HepG2 (cell line): ENCODE results near the gene OFD1. TPM values are rescaled to one million over a fixed set of nuclear protein-coding genes. Genes with fewer than 3 reads are reported as not detected.

Experiments used
- ATAC-seq: fragments of 200-7000 bp; cut with Tn5 transposase; 3 replicates; pipeline ENCODE4 v1.9.1; 2020; ENCODE audit warnings: mild to moderate bottlenecking, moderate library complexity
- BruUV-seq: library from RNA; stranded (reverse); fragments of 400-500 nt; replicated peaks from 2 replicates; lab custom pipeline; 2021; lab: Mats Ljungman, UMichigan
- CTCF ChIA-PET: fragments of 300-600 bp; formaldehyde crosslinking; extraction: SDS; loops from one replicate; lab custom pipeline; 2021; ENCODE audit warnings: low total read pairs, inconsistent platforms, low intra/inter-chr PET ratio; lab: Yijun Ruan, JAX
- POLR2A ChIA-PET: fragments of 350-600 bp; sonication (Branson Sonifier 250); formaldehyde crosslinking; loops from one replicate; lab custom pipeline; 2020; ENCODE audit warnings: antibody characterized with exemption, inconsistent platforms; lab: Yijun Ruan, JAX
- DNase-seq: peaks from one replicate; pipeline ENCODE4 v3.0.0-alpha.2; 2015; ENCODE audit warnings: low spot score
- FAIRE-seq: peaks from 3 replicates; lab custom pipeline; 2011; peaks lifted over from hg19 to GRCh38; lab: Jason Lieb, UNC
- H2AFZ ChIP-seq: one replicate; pipeline ENCODE4 v1.6.1; 2011; ENCODE audit warnings: low read length, inconsistent platforms
- H3K27ac ChIP-seq: fragments of 300-600 bp; 3 replicates; pipeline ENCODE4 v1.8.0; 2011; ENCODE audit warnings: mixed run types, mild to moderate bottlenecking, mixed read lengths, low read length, inconsistent platforms; ENCODE audit not compliant: insufficient read depth; ENCODE audit errors: extremely low read length
- H3K27me3 ChIP-seq, 2 experiments: fragments of 200-600 bp in 1 of 2; 2 replicates in 1 of 2; 3 replicates in 1 of 2; pipeline versions ENCODE4 v1.6.0 to v1.8.0; 2011; ENCODE audit warnings: low read length in 2 of 2, mild to moderate bottlenecking in 2 of 2, moderate library complexity in 2 of 2, inconsistent platforms in 1 of 2; ENCODE audit not compliant: insufficient read depth in 2 of 2, control insufficient read depth in 1 of 2
- H3K36me3 ChIP-seq, 2 experiments: fragments of 200-600 bp in 1 of 2; replicated peaks in 1 of 2; 2 replicates in 1 of 2; 3 replicates in 1 of 2; pipeline versions ENCODE4 v1.5.1 to v1.8.0; 2011; ENCODE audit warnings: low read length in 2 of 2, inconsistent platforms in 1 of 2; ENCODE audit not compliant: insufficient read depth in 2 of 2, control insufficient read depth in 1 of 2
- H3K4me1 ChIP-seq: 2 replicates; pipeline ENCODE4 v1.5.1; 2012; ENCODE audit warnings: low read length, inconsistent platforms; ENCODE audit not compliant: insufficient read depth
- H3K4me2 ChIP-seq: 2 replicates; pipeline ENCODE4 v1.6.0; 2011; ENCODE audit warnings: low read depth, low read length, inconsistent platforms
- H3K4me3 ChIP-seq, 3 experiments: fragments of 200-600 bp in 1 of 3; sonication (generic), shearing (Covaris generic) in 1 of 3; replicated peaks in 1 of 3; 2 replicates each; pipeline ENCODE4 v1.5.1; 2011 to 2016; ENCODE audit warnings: low read length in 3 of 3, inconsistent platforms in 2 of 3, low read depth in 2 of 3, mild to moderate bottlenecking in 2 of 3, control low read depth in 1 of 3, mixed read lengths in 1 of 3; ENCODE audit not compliant: insufficient read depth in 1 of 3
- H3K79me2 ChIP-seq: one replicate; pipeline ENCODE4 v1.6.1; 2011; ENCODE audit warnings: low read length, inconsistent platforms; ENCODE audit not compliant: insufficient read depth
- H3K9ac ChIP-seq: 2 replicates; pipeline ENCODE4 v1.6.0; 2011; ENCODE audit warnings: mild to moderate bottlenecking, low read depth, low read length, inconsistent platforms; ENCODE audit not compliant: insufficient read depth
- H3K9me3 ChIP-seq: 2 replicates; pipeline ENCODE4 v1.5.1; 2012; ENCODE audit warnings: mild to moderate bottlenecking, low read length
- H4K20me1 ChIP-seq: 2 replicates; pipeline ENCODE4 v1.6.0; 2011; ENCODE audit warnings: inconsistent platforms, mild to moderate bottlenecking, low read length, moderate library complexity; ENCODE audit not compliant: insufficient read depth
- FOXK1 ChIP-seq: sonication (generic); formaldehyde crosslinking; IDR thresholded peaks from 2 replicates; pipeline ENCODE4 v1.4.0; 2020; ENCODE audit warnings: low read depth, missing genetic modification reagents, borderline replicate concordance
- FOXP1 ChIP-seq, 2 experiments: fragments of 450-650 bp in 1 of 2; IDR thresholded peaks; 2 replicates each; pipeline ENCODE4 v1.6.1; 2017 to 2018; ENCODE audit warnings: antibody characterized with exemption in 1 of 2
- HDAC6 ChIP-seq: fragments of 200-600 bp; sonication (generic); IDR thresholded peaks from 2 replicates; pipeline ENCODE4 v1.7.0; 2017; ENCODE audit warnings: mild to moderate bottlenecking, antibody characterized with exemption, low read length, low read depth
- KLF12 ChIP-seq: sonication (generic); formaldehyde crosslinking; IDR thresholded peaks from 2 replicates; pipeline ENCODE4 v1.4.0; 2020; ENCODE audit warnings: missing genetic modification reagents, borderline replicate concordance
- MXI1 ChIP-seq: IDR thresholded peaks from 3 replicates; pipeline ENCODE4 v1.6.1; 2012; ENCODE audit warnings: low read depth, low read length, inconsistent platforms, borderline replicate concordance
- NFYB ChIP-seq: sonication (generic); formaldehyde crosslinking; IDR thresholded peaks from 2 replicates; pipeline ENCODE4 v1.4.0; 2020; ENCODE audit warnings: missing genetic modification reagents
- NR3C1 ChIP-seq: sonication (generic); formaldehyde crosslinking; IDR thresholded peaks from 2 replicates; pipeline ENCODE4 v1.4.0; 2020; ENCODE audit warnings: missing genetic modification reagents
- RARG ChIP-seq: sonication (generic); formaldehyde crosslinking; IDR thresholded peaks from 2 replicates; pipeline ENCODE4 v1.4.0; 2020; ENCODE audit warnings: low read depth, mild to moderate bottlenecking, missing genetic modification reagents
- YY1 ChIP-seq: IDR thresholded peaks from 2 replicates; pipeline ENCODE4 v1.6.1; 2011; ENCODE audit warnings: low read length, low read depth, moderate library complexity, mild to moderate bottlenecking; ENCODE audit not compliant: insufficient read depth, insufficient replicate concordance
- ZC3H13 ChIP-seq: sonication (generic); formaldehyde crosslinking; IDR thresholded peaks from 2 replicates; pipeline ENCODE4 v1.8.1; 2023; ENCODE audit warnings: mild to moderate bottlenecking, missing genetic modification reagents, moderate library complexity
- ZFY ChIP-seq: sonication (generic); formaldehyde crosslinking; IDR thresholded peaks from 2 replicates; pipeline ENCODE4 v1.4.0; 2020; ENCODE audit warnings: missing genetic modification reagents
- ZNF264 ChIP-seq: sonication (generic); formaldehyde crosslinking; IDR thresholded peaks from 2 replicates; pipeline ENCODE4 v1.4.0; 2020; ENCODE audit warnings: missing genetic modification reagents
- WGBS: methylation state at CpG from one replicate; pipeline ENCODE4 v1.1.6; 2017; ENCODE audit warnings: low lambda C conversion rate; 5-methylcytosine and 5-hydroxymethylcytosine counted together
- in situ Hi-C: cut with HindIII; loops from 2 replicates; pipeline ENCODE4 v1.10.0; 2017; ENCODE audit warnings: low pct_unique_long_range_greater_than_20kb; ENCODE audit not compliant: extremely low pct_ligation_motif_present
- intact Hi-C: fragments of 100-400 bp; cut with micrococcal nuclease; formaldehyde crosslinking; loops from one replicate; pipeline ENCODE4 v1.10.0; 2022; ENCODE audit not compliant: unreplicated experiment
- polyA plus RNA-seq, 8 experiments: library from polyadenylated mRNA; depleted of rRNA in 3 of 8; stranded (reverse) in 7 of 8; unstranded in 1 of 8; fragments of >200 nt; fragmentation: Illumina TruSeq in 4 of 8; extraction: Trizol in 4 of 8; gene quantifications; 2 replicates each; pipeline versions ENCODE4 v1.2.1 to v1.2.3, GENCODE V29; 2011 to 2016; ENCODE audit warnings: low read depth in 4 of 8, missing spikeins in 1 of 8, mixed read lengths in 1 of 8; ENCODE audit not compliant: insufficient read depth in 1 of 8
- total RNA-seq, 5 experiments: library from RNA; depleted of rRNA; stranded (reverse); fragments of >200 nt; fragmentation: Illumina TruSeq; extraction: Trizol; gene quantifications; 2 replicates each; pipeline ENCODE4 v1.2.3, GENCODE V29; 2016; ENCODE audit warnings: low read depth in 1 of 5
- TF ChIP-seq, protein P1 (sequence below): sonication (generic); formaldehyde crosslinking; IDR thresholded peaks from 2 replicates; pipeline ENCODE4 v1.4.0; 2020; ENCODE audit warnings: low read depth, mild to moderate bottlenecking, missing genetic modification reagents
- TF ChIP-seq, protein P2 (sequence below): IDR thresholded peaks from 2 replicates; pipeline ENCODE4 v1.6.1; 2012; ENCODE audit warnings: inconsistent platforms
- TF ChIP-seq, protein P3 (sequence below): sonication (generic); formaldehyde crosslinking; IDR thresholded peaks from 2 replicates; pipeline ENCODE4 v1.8.1; 2023; ENCODE audit warnings: mild to moderate bottlenecking, inconsistent platforms, moderate library complexity, missing genetic modification reagents, borderline replicate concordance
- TF ChIP-seq, protein P4 (sequence below): IDR thresholded peaks from 2 replicates; pipeline ENCODE4 v1.6.1; 2016; ENCODE audit warnings: control low read depth
- TF ChIP-seq, protein P5 (sequence below): sonication (generic); formaldehyde crosslinking; conservative IDR thresholded peaks from 2 replicates; pipeline ENCODE4 v1.4.0; 2020; ENCODE audit warnings: missing genetic modification reagents

OFD1 gene
- total and polyA plus RNA-seq, 2 of the 13 experiments (the other 11 are each of a cell fraction or from before 2014, with no cell fraction given), result 14.9 to 16.4 TPM

DNA sequence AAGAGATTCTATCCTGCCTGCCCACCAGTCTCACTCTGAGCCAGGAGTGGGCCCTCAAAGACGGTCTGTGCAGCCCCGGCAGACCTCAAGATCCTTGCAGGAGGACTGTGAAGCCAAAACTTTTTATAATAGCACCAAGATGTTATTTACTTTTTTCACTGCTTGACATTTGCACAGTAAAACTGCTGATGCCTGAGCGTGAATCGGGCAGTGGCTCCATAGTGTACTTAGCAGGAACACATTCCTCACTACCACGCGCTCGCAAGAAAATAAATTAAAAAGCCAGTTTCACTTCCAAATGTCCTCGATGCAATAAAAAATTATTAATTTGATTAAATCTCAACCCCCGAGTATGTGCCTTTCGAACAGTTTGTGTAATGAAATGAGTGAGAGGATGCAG, 59.9 kb downstream of the OFD1 start (continued):
- no peak for TF ChIP-seq FOXP1 (IDR thresholded peaks at IDR 0.05)
- TF ChIP-seq FOXP1 (CRISPR knock-in tag; IDR thresholded peaks at IDR 0.05), result no peak
- no peak for TF ChIP-seq NR3C1
- TF ChIP-seq, protein P1, sequence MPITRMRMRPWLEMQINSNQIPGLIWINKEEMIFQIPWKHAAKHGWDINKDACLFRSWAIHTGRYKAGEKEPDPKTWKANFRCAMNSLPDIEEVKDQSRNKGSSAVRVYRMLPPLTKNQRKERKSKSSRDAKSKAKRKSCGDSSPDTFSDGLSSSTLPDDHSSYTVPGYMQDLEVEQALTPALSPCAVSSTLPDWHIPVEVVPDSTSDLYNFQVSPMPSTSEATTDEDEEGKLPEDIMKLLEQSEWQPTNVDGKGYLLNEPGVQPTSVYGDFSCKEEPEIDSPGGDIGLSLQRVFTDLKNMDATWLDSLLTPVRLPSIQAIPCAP (CRISPR knock-in tag), result no peak
- TF ChIP-seq, protein P2, sequence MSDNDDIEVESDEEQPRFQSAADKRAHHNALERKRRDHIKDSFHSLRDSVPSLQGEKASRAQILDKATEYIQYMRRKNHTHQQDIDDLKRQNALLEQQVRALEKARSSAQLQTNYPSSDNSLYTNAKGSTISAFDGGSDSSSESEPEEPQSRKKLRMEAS, result no peak
- no peak for TF ChIP-seq YY1
- no peak for TF ChIP-seq NFYB (CRISPR knock-in tag)

DNA sequence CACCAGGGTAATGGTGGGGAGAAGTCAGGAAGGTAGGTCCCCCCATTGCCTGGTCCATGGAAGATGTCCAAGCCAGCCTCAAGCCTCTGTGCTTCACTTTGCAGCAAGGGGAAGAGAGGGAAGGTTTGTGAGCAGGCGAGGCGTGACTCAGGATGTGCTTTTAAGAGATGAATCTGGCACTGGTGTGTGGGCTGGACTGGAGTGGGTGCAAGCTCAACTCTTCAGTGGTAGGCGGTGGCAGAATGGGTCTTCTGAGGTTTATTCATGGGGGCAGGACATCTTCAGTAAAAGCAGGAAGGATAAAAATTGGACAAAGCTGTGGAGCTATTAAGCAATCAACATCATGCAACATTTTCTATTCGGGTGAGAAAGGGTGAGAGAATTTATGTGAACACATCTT, 63.0 kb downstream of the OFD1 start:
- H3K4me1 ChIP-seq, result no peaks in the 10 kb centered on the region
- no peaks in the 10 kb centered on the region for H3K27me3 ChIP-seq
- DNase-seq (no peak), FAIRE-seq (no peak), ATAC-seq (no peak)
- H4K20me1 ChIP-seq, result no peaks in the 10 kb centered on the region
- H3K9ac ChIP-seq, result no peak overlapping the region
- no TSS peak for BruUV-seq
- in situ Hi-C loops, result no loop called here
- no peak overlapping the region for H3K4me3 ChIP-seq
- WGBS, result 18% methylated on average over 4 of the region's 4 CpGs
- no peak overlapping the region for H2AFZ ChIP-seq
- H3K36me3 ChIP-seq, result no peaks in the 10 kb centered on the region
- ChIA-PET CTCF (no interaction called here), POLR2A (no interaction called here)
- no peaks in the 10 kb centered on the region for H3K9me3 ChIP-seq
- intact Hi-C loops, result no loop called here
- H3K27ac ChIP-seq, result no peak overlapping the region
- H3K79me2 ChIP-seq, result no peaks in the 10 kb centered on the region
- H3K4me2 ChIP-seq, result no peak overlapping the region
- no peak for TF ChIP-seq KLF12 (CRISPR knock-in tag)
- TF ChIP-seq FOXK1 (CRISPR knock-in tag), result no peak
- TF ChIP-seq ZFY (CRISPR knock-in tag), result no peak
- no peak for TF ChIP-seq RARG (CRISPR knock-in tag)
- TF ChIP-seq ZNF264 (CRISPR knock-in tag), result no peak
- no peak for TF ChIP-seq MXI1
- TF ChIP-seq, protein P3, sequence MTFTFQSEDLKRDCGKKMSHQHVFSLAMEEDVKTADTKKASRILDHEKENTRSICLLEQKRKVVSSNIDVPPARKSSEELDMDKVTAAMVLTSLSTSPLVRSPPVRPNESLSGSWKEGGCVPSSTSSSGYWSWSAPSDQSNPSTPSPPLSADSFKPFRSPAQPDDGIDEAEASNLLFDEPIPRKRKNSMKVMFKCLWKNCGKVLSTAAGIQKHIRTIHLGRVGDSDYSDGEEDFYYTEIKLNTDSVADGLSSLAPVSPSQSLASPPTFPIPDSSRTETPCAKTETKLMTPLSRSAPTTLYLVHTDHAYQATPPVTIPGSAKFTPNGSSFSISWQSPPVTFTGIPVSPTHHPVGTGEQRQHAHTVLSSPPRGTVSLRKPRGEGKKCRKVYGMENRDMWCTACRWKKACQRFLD (CRISPR knock-in tag), result no peak
- TF ChIP-seq HDAC6, result no peak
- TF ChIP-seq, protein P4, sequence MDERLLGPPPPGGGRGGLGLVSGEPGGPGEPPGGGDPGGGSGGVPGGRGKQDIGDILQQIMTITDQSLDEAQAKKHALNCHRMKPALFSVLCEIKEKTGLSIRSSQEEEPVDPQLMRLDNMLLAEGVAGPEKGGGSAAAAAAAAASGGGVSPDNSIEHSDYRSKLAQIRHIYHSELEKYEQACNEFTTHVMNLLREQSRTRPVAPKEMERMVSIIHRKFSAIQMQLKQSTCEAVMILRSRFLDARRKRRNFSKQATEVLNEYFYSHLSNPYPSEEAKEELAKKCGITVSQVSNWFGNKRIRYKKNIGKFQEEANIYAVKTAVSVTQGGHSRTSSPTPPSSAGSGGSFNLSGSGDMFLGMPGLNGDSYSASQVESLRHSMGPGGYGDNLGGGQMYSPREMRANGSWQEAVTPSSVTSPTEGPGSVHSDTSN (CRISPR knock-in tag), result no peak
- TF ChIP-seq, protein P5, sequence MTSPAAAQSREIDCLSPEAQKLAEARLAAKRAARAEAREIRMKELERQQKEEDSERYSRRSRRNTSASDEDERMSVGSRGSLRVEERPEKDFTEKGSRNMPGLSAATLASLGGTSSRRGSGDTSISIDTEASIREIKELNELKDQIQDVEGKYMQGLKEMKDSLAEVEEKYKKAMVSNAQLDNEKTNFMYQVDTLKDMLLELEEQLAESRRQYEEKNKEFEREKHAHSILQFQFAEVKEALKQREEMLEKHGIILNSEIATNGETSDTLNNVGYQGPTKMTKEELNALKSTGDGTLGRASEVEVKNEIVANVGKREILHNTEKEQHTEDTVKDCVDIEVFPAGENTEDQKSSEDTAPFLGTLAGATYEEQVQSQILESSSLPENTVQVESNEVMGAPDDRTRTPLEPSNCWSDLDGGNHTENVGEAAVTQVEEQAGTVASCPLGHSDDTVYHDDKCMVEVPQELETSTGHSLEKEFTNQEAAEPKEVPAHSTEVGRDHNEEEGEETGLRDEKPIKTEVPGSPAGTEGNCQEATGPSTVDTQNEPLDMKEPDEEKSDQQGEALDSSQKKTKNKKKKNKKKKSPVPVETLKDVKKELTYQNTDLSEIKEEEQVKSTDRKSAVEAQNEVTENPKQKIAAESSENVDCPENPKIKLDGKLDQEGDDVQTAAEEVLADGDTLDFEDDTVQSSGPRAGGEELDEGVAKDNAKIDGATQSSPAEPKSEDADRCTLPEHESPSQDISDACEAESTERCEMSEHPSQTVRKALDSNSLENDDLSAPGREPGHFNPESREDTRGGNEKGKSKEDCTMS, result no peak
- no peak for TF ChIP-seq ZC3H13 (CRISPR knock-in tag)
